GM10847 (cell line): ENCODE data around the gene CERS6.

Source experiments
- POLR2A ChIP-seq: IDR thresholded peaks from 2 replicates; pipeline ENCODE4 v1.6.1; 2011; ENCODE audit not compliant: insufficient read length; ENCODE audit errors: extremely low read depth

CERS6 gene

GRCh38 chr2:168460571-168460970 lies 4.5 kb downstream of the CERS6 start:
- TF ChIP-seq POLR2A = no peak

GRCh38 chr2:168461178-168461941 lies 5.3 kb downstream of the CERS6 start:
- TF ChIP-seq POLR2A = no peak

DNA sequence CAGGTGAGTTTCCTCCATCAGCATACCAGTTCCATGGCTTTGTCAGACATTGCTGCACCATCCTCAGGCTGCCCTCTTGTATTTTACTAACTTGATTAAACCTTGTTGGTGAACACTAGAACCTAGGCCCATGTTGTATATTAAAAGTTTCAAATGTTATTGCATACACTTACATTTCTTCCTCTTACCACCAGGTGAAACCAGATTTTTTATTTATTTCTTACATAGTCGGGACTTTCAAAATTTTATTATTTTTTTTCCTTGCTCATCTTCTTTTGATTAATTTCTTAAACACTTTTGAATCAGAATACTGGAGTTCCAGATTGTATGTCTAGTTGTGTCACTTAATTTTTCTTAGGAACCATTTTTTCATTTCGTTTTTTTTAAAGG lies 5.9 kb downstream of the CERS6 start:
- TF ChIP-seq POLR2A = no peak

- no peak for TF ChIP-seq POLR2A
Observed at GRCh38 chr2:168462543-168463045, 6.5 kb downstream of the CERS6 start.

GRCh38 chr2:168465594-168465993 lies 9.5 kb downstream of the CERS6 start:
- no peak for TF ChIP-seq POLR2A

DNA sequence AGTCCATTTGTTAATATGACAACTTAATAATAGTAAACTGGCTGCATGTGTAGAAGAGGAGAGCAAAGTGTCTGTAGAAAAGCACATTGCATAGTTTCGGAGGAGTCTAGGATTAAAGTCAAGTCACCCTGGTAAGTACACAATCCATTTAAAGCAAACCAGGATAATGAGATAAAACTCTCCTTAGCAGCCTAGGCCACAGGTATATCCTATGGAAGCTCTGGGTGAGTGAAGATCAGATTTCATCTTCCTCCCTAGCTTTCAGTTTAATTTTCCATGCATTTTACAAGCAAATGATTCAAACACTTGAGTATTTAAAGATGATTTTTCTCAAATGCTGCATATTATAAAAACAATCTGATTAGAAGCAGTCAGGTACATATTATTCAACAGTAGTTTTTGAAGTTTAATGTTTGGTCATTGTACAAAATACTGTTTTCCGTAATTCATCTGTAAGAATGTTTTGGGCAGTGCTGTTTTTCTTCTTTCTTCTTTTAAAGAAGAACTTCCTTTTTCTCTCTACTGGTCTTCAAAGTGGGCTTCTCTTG lies 10.2 kb downstream of the CERS6 start:
- no peak for TF ChIP-seq POLR2A

GRCh38 chr2:168466834-168467565 lies 10.9 kb downstream of the CERS6 start:
- TF ChIP-seq POLR2A = no peak

DNA sequence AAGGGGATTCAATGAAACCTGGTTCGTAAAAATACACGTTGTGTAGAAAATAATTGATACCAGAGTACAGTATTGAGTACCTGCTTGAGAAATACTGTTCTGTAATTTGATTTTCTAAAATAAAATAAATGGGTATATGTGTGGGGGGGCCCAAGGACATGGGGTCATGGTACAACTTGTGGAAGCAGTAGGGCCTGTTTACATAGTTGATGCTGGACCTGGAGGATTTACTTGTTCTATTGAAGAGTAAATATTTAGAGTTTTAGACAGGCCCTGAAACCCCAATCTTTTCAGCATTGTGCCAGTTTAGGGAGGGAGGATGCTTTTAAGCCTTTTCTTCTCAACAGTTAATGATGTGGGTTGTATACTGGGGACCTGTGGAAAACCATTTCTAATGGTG lies 11.7 kb downstream of the CERS6 start:
- no peak for TF ChIP-seq POLR2A

- TF ChIP-seq POLR2A = no peak
Observed at GRCh38 chr2:168468354-168468753, 12.3 kb downstream of the CERS6 start.

- no peak for TF ChIP-seq POLR2A
Observed at GRCh38 chr2:168469281-168469988, 13.4 kb downstream of the CERS6 start.

- no peak for TF ChIP-seq POLR2A
Observed at GRCh38 chr2:168470320-168471162, 14.5 kb downstream of the CERS6 start.

GRCh38 chr2:168471163-168471475 lies 15.0 kb downstream of the CERS6 start:
- no peak for TF ChIP-seq POLR2A

DNA sequence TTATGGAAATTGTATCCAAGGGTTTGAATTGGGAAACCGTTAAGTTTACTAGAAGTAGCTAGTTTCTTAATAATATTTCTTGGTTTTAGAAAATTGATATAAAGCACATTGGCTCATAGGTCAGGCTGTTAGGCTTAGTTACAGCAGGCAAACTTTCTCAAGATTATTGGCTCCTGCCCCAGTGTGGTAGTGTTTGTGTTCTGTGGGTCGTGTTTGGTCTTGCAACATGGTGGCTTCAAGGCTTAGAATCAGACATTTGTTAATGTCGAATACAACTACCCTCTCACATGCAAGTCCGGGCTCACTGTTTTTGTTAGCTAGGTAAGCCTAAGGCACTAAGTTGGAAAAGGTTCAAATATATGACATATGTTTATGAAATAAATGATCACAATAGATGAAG lies 19.6 kb downstream of the CERS6 start:
- no peak for TF ChIP-seq POLR2A

- no peak for TF ChIP-seq POLR2A
Observed at GRCh38 chr2:168478206-168478605, 22.1 kb downstream of the CERS6 start.

- no peak for TF ChIP-seq POLR2A
Observed at GRCh38 chr2:168480356-168480755, 24.3 kb downstream of the CERS6 start.
